Smooth muscle cell of the brain vasculature (primary cell): ENCODE measurements around the gene FAM161A.
"Not testable (repeated sequence)": the region's sequence is repeated elsewhere in the genome, so short reads cannot be mapped to it uniquely, and the experiment has no call there.

Experiments
- DNase-seq: peaks from one replicate; pipeline ENCODE4 v3.0.0-alpha.2; 2012; ENCODE audit warnings: low read depth, low spot score

Gene FAM161A

GRCh38 chr2:61853847-61854563 lies at the start of gene FAM161A:
Gene FAM161A (minus strand): TSS chr2:61854060. CDS start chr2:61854041, 19 bp downstream.
- peak; percentile 65 for DNase-seq

GRCh38 chr2:61900281-61900680 lies 46.4 kb upstream of the FAM161A start:
- DNase-seq, result no peak

- DNase-seq, result no peak
These were observed 45.0 kb upstream of the FAM161A start for GRCh38 chr2:61898810-61899209.

GRCh38 chr2:61888267-61889055 lies 34.6 kb upstream of the FAM161A start, which contains the start of gene CCT4:
Gene CCT4 (minus strand): TSS chr2:61888656. CDS start chr2:61888507, 149 bp downstream.
- peak; percentile 66 for DNase-seq

- DNase-seq, result no peak
These were observed 33.9 kb upstream of the FAM161A start for GRCh38 chr2:61887717-61888266.

- DNase-seq, result no peak
These were observed 32.2 kb upstream of the FAM161A start for GRCh38 chr2:61885896-61886603.

GRCh38 chr2:61882850-61883249 lies 29.0 kb upstream of the FAM161A start:
- DNase-seq, result no peak

GRCh38 chr2:61879351-61879750 lies 25.5 kb upstream of the FAM161A start:
- not testable (repeated sequence) for DNase-seq

- no peak for DNase-seq
These were observed 24.9 kb upstream of the FAM161A start for GRCh38 chr2:61878761-61879160.

- DNase-seq, result no peak
These were observed 23.8 kb upstream of the FAM161A start for GRCh38 chr2:61877571-61878245.

- DNase-seq, result no peak
These were observed 22.5 kb upstream of the FAM161A start for GRCh38 chr2:61876400-61876799.

- DNase-seq, result not testable (repeated sequence)
These were observed 12.7 kb upstream of the FAM161A start for GRCh38 chr2:61866482-61867089.

GRCh38 chr2:61862085-61862484 lies 8.2 kb upstream of the FAM161A start:
- no peak for DNase-seq

- DNase-seq, result no peak
These were observed 3.4 kb upstream of the FAM161A start for GRCh38 chr2:61857224-61857623.

GRCh38 chr2:61855318-61855613 lies 1.4 kb upstream of the FAM161A start:
- DNase-seq, result no peak

- DNase-seq, result peak; percentile 89
These were observed 881 bp upstream of the FAM161A start for GRCh38 chr2:61854564-61855317.

- DNase-seq, result no peak
These were observed 594 bp downstream of the FAM161A start for GRCh38 chr2:61853086-61853846.

GRCh38 chr2:61851270-61851669 lies 2.6 kb downstream of the FAM161A start:
- not testable (repeated sequence) for DNase-seq

- DNase-seq, result no peak
These were observed 8.5 kb downstream of the FAM161A start for GRCh38 chr2:61845320-61845719.

GRCh38 chr2:61841286-61841685 lies 12.6 kb downstream of the FAM161A start:
- no peak for DNase-seq
